Sigmoid colon (tissue), 4 donors: ENCODE results near the gene CACNA1E.

Experiments used
- EP300 ChIP-seq, 4 donors: sonication (generic); formaldehyde crosslinking; IDR thresholded peaks; one replicate each; pipeline ENCODE4 v1.6.1; 2017; ENCODE audit warnings: antibody characterized with exemption in 4 of 4
- POLR2A ChIP-seq, 2 donors: fragments of 450-650 bp; IDR thresholded peaks; one replicate each; pipeline ENCODE4 v1.6.1; 2016; ENCODE audit warnings: antibody characterized with exemption in 2 of 2, mild to moderate bottlenecking in 2 of 2, moderate library complexity in 2 of 2
- TF ChIP-seq, protein P1 (sequence below), 4 experiments: fragments of 450-650 bp in 3 of 4; fragments of 200-600 bp in 1 of 4; IDR thresholded peaks; one replicate each; pipeline ENCODE4 v1.5.1; 2016 to 2019; ENCODE audit warnings: antibody characterized with exemption in 4 of 4, mild to moderate bottlenecking in 3 of 4, moderate library complexity in 2 of 4

- TF ChIP-seq, protein P1, sequence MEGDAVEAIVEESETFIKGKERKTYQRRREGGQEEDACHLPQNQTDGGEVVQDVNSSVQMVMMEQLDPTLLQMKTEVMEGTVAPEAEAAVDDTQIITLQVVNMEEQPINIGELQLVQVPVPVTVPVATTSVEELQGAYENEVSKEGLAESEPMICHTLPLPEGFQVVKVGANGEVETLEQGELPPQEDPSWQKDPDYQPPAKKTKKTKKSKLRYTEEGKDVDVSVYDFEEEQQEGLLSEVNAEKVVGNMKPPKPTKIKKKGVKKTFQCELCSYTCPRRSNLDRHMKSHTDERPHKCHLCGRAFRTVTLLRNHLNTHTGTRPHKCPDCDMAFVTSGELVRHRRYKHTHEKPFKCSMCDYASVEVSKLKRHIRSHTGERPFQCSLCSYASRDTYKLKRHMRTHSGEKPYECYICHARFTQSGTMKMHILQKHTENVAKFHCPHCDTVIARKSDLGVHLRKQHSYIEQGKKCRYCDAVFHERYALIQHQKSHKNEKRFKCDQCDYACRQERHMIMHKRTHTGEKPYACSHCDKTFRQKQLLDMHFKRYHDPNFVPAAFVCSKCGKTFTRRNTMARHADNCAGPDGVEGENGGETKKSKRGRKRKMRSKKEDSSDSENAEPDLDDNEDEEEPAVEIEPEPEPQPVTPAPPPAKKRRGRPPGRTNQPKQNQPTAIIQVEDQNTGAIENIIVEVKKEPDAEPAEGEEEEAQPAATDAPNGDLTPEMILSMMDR (IDR thresholded peaks at IDR 0.05): no peak
- TF ChIP-seq EP300 (IDR thresholded peaks at IDR 0.05): no peak
- no peak for TF ChIP-seq POLR2A (IDR thresholded peaks at IDR 0.05)
Measured at GRCh38 chr1:181675918-181676190, 192.5 kb downstream of the CACNA1E start.
